ENCODE data around the gene SMIM3.

- TF ChIP-seq, protein P1, sequence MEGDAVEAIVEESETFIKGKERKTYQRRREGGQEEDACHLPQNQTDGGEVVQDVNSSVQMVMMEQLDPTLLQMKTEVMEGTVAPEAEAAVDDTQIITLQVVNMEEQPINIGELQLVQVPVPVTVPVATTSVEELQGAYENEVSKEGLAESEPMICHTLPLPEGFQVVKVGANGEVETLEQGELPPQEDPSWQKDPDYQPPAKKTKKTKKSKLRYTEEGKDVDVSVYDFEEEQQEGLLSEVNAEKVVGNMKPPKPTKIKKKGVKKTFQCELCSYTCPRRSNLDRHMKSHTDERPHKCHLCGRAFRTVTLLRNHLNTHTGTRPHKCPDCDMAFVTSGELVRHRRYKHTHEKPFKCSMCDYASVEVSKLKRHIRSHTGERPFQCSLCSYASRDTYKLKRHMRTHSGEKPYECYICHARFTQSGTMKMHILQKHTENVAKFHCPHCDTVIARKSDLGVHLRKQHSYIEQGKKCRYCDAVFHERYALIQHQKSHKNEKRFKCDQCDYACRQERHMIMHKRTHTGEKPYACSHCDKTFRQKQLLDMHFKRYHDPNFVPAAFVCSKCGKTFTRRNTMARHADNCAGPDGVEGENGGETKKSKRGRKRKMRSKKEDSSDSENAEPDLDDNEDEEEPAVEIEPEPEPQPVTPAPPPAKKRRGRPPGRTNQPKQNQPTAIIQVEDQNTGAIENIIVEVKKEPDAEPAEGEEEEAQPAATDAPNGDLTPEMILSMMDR (IDR thresholded peaks at IDR 0.05; ENCODE audit: poor library complexity) = no peak
- TF ChIP-seq EZH2 (IDR thresholded peaks at IDR 0.05; ENCODE audit: borderline replicate concordance) = no peak
- TF ChIP-seq EZH2phosphoT487 (IDR thresholded peaks at IDR 0.05; ENCODE audit: low read depth, severe bottlenecking, unreplicated experiment) = no peak
These were observed 30.8 kb downstream of the SMIM3 start for GRCh38 chr5:150809363-150809762.

All from hepatocyte (in vitro differentiated cells).